Left ventricle myocardium inferior (tissue), 1 donor: ENCODE measurements around the gene RNF32. TPM values are rescaled to one million over a fixed set of nuclear protein-coding genes. Genes with fewer than 3 reads are reported as not detected.

Source experiments
- DNase-seq: peaks from one replicate; pipeline ENCODE4 v3.0.0-alpha.2; 2020
- H3K27ac ChIP-seq: fragments of 200-600 bp; replicated peaks from 2 replicates; pipeline ENCODE4 v1.8.0; 2021
- H3K27me3 ChIP-seq: fragments of 200-600 bp; 2 replicates; pipeline ENCODE4 v1.8.0; 2021; ENCODE audit warnings: low read depth
- H3K36me3 ChIP-seq: fragments of 200-600 bp; 2 replicates; pipeline ENCODE4 v1.8.0; 2021
- H3K4me1 ChIP-seq: fragments of 200-600 bp; 2 replicates; pipeline ENCODE4 v1.8.0; 2021
- H3K4me3 ChIP-seq: fragments of 200-600 bp; 2 replicates; pipeline ENCODE4 v1.8.0; 2021; ENCODE audit warnings: mild to moderate bottlenecking, moderate library complexity
- H3K9me3 ChIP-seq: fragments of 200-600 bp; replicated peaks from 2 replicates; pipeline ENCODE4 v1.8.0; 2021
- intact Hi-C: fragments of 100-400 bp; cut with micrococcal nuclease; formaldehyde crosslinking; loops from one replicate; pipeline ENCODE4 v1.11.0; 2022
- total RNA-seq: library from RNA; stranded (reverse); fragmentation: NEBNext Ultra II Directional; extraction: Animal tissue kit (Norgen Biotek cat#: 25700); gene quantifications from one replicate; pipeline ENCODE4 v1.2.1, GENCODE V29; 2021
- TF ChIP-seq, protein P1 (sequence below): fragments of 200-600 bp; IDR thresholded peaks from 2 replicates; pipeline ENCODE4 v1.8.0; 2021; ENCODE audit warnings: antibody characterized with exemption, mild to moderate bottlenecking, borderline replicate concordance
- donor health status: DM: no; HTN: yes; CAD: no; lungs with severe emphysema.

The RNF32 gene
- total RNA-seq, 1 donor from 2014 or later, result not detected

- Histone ChIP-seq H3K4me1 (peaks cover 4% of the 10 kb centered on the region), H3K9me3 (peaks cover 21% of the 10 kb centered on the region), H3K36me3 (no peaks in the 10 kb centered on the region), H3K27ac (no peak overlapping the region), H3K4me3 (no peak overlapping the region), H3K27me3 (peaks cover 43% of the 10 kb centered on the region)
- no peak for DNase-seq
- intact Hi-C loops, result no loop called here
- TF ChIP-seq, protein P1, sequence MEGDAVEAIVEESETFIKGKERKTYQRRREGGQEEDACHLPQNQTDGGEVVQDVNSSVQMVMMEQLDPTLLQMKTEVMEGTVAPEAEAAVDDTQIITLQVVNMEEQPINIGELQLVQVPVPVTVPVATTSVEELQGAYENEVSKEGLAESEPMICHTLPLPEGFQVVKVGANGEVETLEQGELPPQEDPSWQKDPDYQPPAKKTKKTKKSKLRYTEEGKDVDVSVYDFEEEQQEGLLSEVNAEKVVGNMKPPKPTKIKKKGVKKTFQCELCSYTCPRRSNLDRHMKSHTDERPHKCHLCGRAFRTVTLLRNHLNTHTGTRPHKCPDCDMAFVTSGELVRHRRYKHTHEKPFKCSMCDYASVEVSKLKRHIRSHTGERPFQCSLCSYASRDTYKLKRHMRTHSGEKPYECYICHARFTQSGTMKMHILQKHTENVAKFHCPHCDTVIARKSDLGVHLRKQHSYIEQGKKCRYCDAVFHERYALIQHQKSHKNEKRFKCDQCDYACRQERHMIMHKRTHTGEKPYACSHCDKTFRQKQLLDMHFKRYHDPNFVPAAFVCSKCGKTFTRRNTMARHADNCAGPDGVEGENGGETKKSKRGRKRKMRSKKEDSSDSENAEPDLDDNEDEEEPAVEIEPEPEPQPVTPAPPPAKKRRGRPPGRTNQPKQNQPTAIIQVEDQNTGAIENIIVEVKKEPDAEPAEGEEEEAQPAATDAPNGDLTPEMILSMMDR, result no peak
Observed at GRCh38 chr7:156620291-156620675, 20.3 kb upstream of the RNF32 start.

- Histone ChIP-seq H3K4me1 (no peaks in the 10 kb centered on the region), H3K9me3 (peaks cover 21% of the 10 kb centered on the region), H3K27me3 (peaks cover 29% of the 10 kb centered on the region), H3K36me3 (no peaks in the 10 kb centered on the region), H3K27ac (no peak overlapping the region), H3K4me3 (no peak overlapping the region)
- intact Hi-C loops, result no loop called here
- DNase-seq, result no peak
- TF ChIP-seq, protein P1, result no peak
Observed at GRCh38 chr7:156621652-156622051, 18.9 kb upstream of the RNF32 start.

- Histone ChIP-seq H3K27me3 (no peaks in the 10 kb centered on the region), H3K27ac (no peak overlapping the region), H3K4me1 (no peaks in the 10 kb centered on the region), H3K9me3 (peaks cover 44% of the 10 kb centered on the region), H3K36me3 (no peaks in the 10 kb centered on the region), H3K4me3 (no peak overlapping the region)
- no peak for DNase-seq
- TF ChIP-seq, protein P1, result no peak
- intact Hi-C loops, result no loop called here
Observed at GRCh38 chr7:156625580-156625979, 15.0 kb upstream of the RNF32 start.

- intact Hi-C loops, result no loop called here
- Histone ChIP-seq H3K36me3 (no peaks in the 10 kb centered on the region), H3K4me1 (no peaks in the 10 kb centered on the region), H3K9me3 (peaks cover 36% of the 10 kb centered on the region), H3K4me3 (no peak overlapping the region), H3K27ac (no peak overlapping the region), H3K27me3 (no peaks in the 10 kb centered on the region)
- TF ChIP-seq, protein P1, result no peak
- no peak for DNase-seq
Observed at GRCh38 chr7:156626220-156626895, 14.2 kb upstream of the RNF32 start.

DNA sequence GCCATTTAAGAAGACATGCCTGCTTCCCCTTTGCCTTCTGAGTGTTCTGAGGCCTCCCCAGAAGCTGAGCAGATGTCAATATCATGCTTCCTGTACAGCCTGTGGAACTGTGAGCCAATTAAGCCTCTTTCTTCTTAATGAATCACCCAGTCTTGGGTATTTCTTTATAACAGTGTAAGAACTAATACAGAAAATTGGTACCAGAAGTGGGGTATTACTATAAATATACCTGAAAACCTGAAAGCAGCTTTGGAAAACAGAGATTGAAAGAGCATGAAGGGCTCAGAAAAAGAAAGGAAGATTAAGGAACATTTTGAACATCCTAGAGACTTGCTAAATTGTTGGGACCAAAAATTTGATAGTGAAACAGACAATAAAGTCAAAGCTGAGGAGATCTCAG lies 12.0 kb upstream of the RNF32 start:
- peaks cover 26% of the 10 kb centered on the region for H3K9me3 ChIP-seq
- H3K27me3 ChIP-seq, result no peaks in the 10 kb centered on the region
- TF ChIP-seq, protein P1, result no peak
- H3K4me1 ChIP-seq, result no peaks in the 10 kb centered on the region
- DNase-seq, result no peak
- no peaks in the 10 kb centered on the region for H3K36me3 ChIP-seq
- intact Hi-C loops, result no loop called here
- no peak overlapping the region for H3K27ac ChIP-seq
- no peak overlapping the region for H3K4me3 ChIP-seq
